ENCODE results near the gene GALNTL6.

GRCh38 chr4:172048666-172049065 is 235.5 kb downstream of the GALNTL6 start:
- TF ChIP-seq CTCF (conservative IDR thresholded peaks at IDR 0.05) (no peak), EZH2 (IDR thresholded peaks at IDR 0.05; ENCODE audit: low read depth) (no peak)
